SK-N-SH (cell line): ENCODE results near the gene DLG3. TPM values are rescaled to one million over a fixed set of nuclear protein-coding genes. Genes with fewer than 3 reads are reported as not detected.

Source experiments
- CTCF ChIA-PET: fragments of 300-600, 350-600 bp; formaldehyde crosslinking; extraction: SDS; loops from one replicate; lab custom pipeline; 2021; lab: Yijun Ruan, JAX
- POLR2A ChIA-PET: fragments of 350-600 bp; sonication (Branson Sonifier 250); formaldehyde crosslinking; extraction: SDS; loops from one replicate; lab custom pipeline; 2020; ENCODE audit warnings: antibody characterized with exemption, inconsistent platforms; lab: Yijun Ruan, JAX
- DNase-seq: peaks from one replicate; pipeline ENCODE4 v3.0.0; 2012
- H2AFZ ChIP-seq: fragments of 200-600 bp; sonication (generic); 2 replicates; pipeline ENCODE4 v1.8.1; 2016; ENCODE audit warnings: antibody characterized with exemption, mild to moderate bottlenecking, low read depth
- H3F3A ChIP-seq: fragments of 200-600 bp; sonication (generic); replicated peaks from 2 replicates; pipeline ENCODE3; 2016; ENCODE audit warnings: antibody characterized with exemption, mild to moderate bottlenecking; ENCODE audit not compliant: insufficient read depth
- H3K27ac ChIP-seq, 2 experiments: fragments of 200-500 bp in 1 of 2; fragments of 200-600 bp in 1 of 2; sonication (Bioruptor generic) in 1 of 2; sonication (generic), shearing (Covaris generic) in 1 of 2; 2 replicates each; pipeline versions ENCODE4 v1.5.1 to v1.6.1; 2014 to 2016; ENCODE audit warnings: low read depth in 2 of 2, inconsistent platforms in 1 of 2, low read length in 1 of 2, mild to moderate bottlenecking in 1 of 2, mixed read lengths in 1 of 2
- H3K27me3 ChIP-seq: fragments of 200-600 bp; sonication (generic), shearing (Covaris generic); 2 replicates; pipeline ENCODE4 v1.6.1; 2016; ENCODE audit warnings: mixed run types; ENCODE audit not compliant: insufficient read depth
- H3K36me3 ChIP-seq, 2 experiments: fragments of 200-500 bp in 1 of 2; fragments of 200-600 bp in 1 of 2; sonication (Bioruptor generic) in 1 of 2; sonication (generic) in 1 of 2; replicated peaks in 1 of 2; 2 replicates each; pipeline versions ENCODE3 to v1.5.1; 2014 to 2016; ENCODE audit warnings: low read length in 1 of 2, mild to moderate bottlenecking in 1 of 2; ENCODE audit not compliant: insufficient read depth in 2 of 2, control insufficient read depth in 1 of 2
- H3K4me1 ChIP-seq, 2 experiments: fragments of 200-500 bp in 1 of 2; fragments of 200-600 bp in 1 of 2; sonication (Bioruptor generic) in 1 of 2; sonication (generic), shearing (Covaris generic) in 1 of 2; 2 replicates each; pipeline versions ENCODE4 v1.5.1 to v1.6.1; 2014 to 2016; ENCODE audit warnings: low read depth in 1 of 2, low read length in 1 of 2, mixed run types in 1 of 2; ENCODE audit not compliant: insufficient read depth in 2 of 2, control insufficient read depth in 1 of 2
- H3K4me2 ChIP-seq: fragments of 200-600 bp; sonication (generic), shearing (Covaris generic); 2 replicates; pipeline ENCODE4 v1.6.1; 2017; ENCODE audit warnings: mixed run types
- H3K4me3 ChIP-seq, 2 experiments: fragments of 200-500 bp in 1 of 2; fragments of 200-600 bp in 1 of 2; sonication (Bioruptor generic) in 1 of 2; sonication (generic), shearing (Covaris generic) in 1 of 2; 2 replicates each; pipeline versions ENCODE4 v1.5.1 to v1.8.1; 2014 to 2016; ENCODE audit warnings: low read depth in 2 of 2, inconsistent platforms in 1 of 2, low read length in 1 of 2, mild to moderate bottlenecking in 1 of 2, mixed read lengths in 1 of 2, moderate library complexity in 1 of 2
- H3K79me2 ChIP-seq: fragments of 200-600 bp; sonication (generic); 2 replicates; pipeline ENCODE4 v1.8.1; 2017; ENCODE audit warnings: mild to moderate bottlenecking; ENCODE audit not compliant: insufficient read depth
- H3K9ac ChIP-seq: fragments of 200-600 bp; sonication (generic); 2 replicates; pipeline ENCODE4 v1.6.1; 2017; ENCODE audit warnings: mixed run types
- H3K9me2 ChIP-seq: fragments of 200-600 bp; sonication (generic); 2 replicates; pipeline ENCODE4 v1.6.1; 2017; ENCODE audit warnings: mixed run types
- H3K9me3 ChIP-seq: fragments of 200-600 bp; sonication (generic); 2 replicates; pipeline ENCODE4 v1.6.1; 2017; ENCODE audit warnings: mixed run types, mild to moderate bottlenecking, moderate library complexity
- H4K20me1 ChIP-seq: fragments of 200-600 bp; sonication (generic); 2 replicates; pipeline ENCODE4 v1.6.1; 2017; ENCODE audit warnings: mild to moderate bottlenecking, mixed run types; ENCODE audit not compliant: insufficient read depth
- FOSL2 ChIP-seq: IDR thresholded peaks from 2 replicates; pipeline ENCODE4 v1.4.0; 2012; ENCODE audit warnings: low read depth, mild to moderate bottlenecking, moderate library complexity, borderline replicate concordance
- GABPA ChIP-seq: IDR thresholded peaks from 2 replicates; pipeline ENCODE4 v1.4.0; 2012; ENCODE audit warnings: low read depth, mild to moderate bottlenecking
- POLR2AphosphoS5 ChIP-seq: IDR thresholded peaks from 2 replicates; pipeline ENCODE4 v1.6.1; 2012; ENCODE audit warnings: low read depth, low read length
- RCOR1 ChIP-seq: fragments of 150-350 bp; IDR thresholded peaks from 2 replicates; pipeline ENCODE4 v1.6.1; 2017; ENCODE audit warnings: antibody characterized with exemption, low read length
- RFX5 ChIP-seq: IDR thresholded peaks from 2 replicates; pipeline ENCODE4 v1.6.1; 2012; ENCODE audit warnings: mild to moderate bottlenecking, improper control_type of control experiment, low read length
- RXRA ChIP-seq: IDR thresholded peaks from 2 replicates; pipeline ENCODE4 v1.4.0; 2012; ENCODE audit warnings: low read depth, mild to moderate bottlenecking, borderline replicate concordance
- SIN3A ChIP-seq: IDR thresholded peaks from 2 replicates; pipeline ENCODE4 v1.6.1; 2012; ENCODE audit warnings: low read depth, mild to moderate bottlenecking, low read length, moderate library complexity, borderline replicate concordance
- SMC3 ChIP-seq: IDR thresholded peaks from 2 replicates; pipeline ENCODE4 v1.6.1; 2012; ENCODE audit warnings: low read depth, low read length, improper control_type of control experiment
- TAF1 ChIP-seq: IDR thresholded peaks from 2 replicates; pipeline ENCODE4 v1.6.1; 2012; ENCODE audit warnings: low read depth, mild to moderate bottlenecking, low read length, moderate library complexity, borderline replicate concordance
- TCF12 ChIP-seq: IDR thresholded peaks from 2 replicates; pipeline ENCODE4 v1.4.0; 2012
- TEAD4 ChIP-seq: IDR thresholded peaks from 2 replicates; pipeline ENCODE4 v1.4.0; 2012; ENCODE audit warnings: mild to moderate bottlenecking, borderline replicate concordance; ENCODE audit not compliant: insufficient read depth
- WGBS: methylation state at CpG from one replicate; pipeline ENCODE4 v1.1.6; 2017; ENCODE audit warnings: low lambda C conversion rate; 5-methylcytosine and 5-hydroxymethylcytosine counted together
- polyA plus RNA-seq, 3 experiments: library from polyadenylated mRNA; depleted of rRNA; stranded (reverse); fragments of >200 nt; gene quantifications; 2 replicates each; pipeline ENCODE4 v1.2.3, GENCODE V29; 2012
- TF ChIP-seq, protein P1 (sequence below): fragments of 150-350 bp; IDR thresholded peaks from 2 replicates; pipeline ENCODE4 v1.6.1; 2016; ENCODE audit warnings: mild to moderate bottlenecking, low read depth, low read length
- TF ChIP-seq, protein P2 (sequence below): IDR thresholded peaks from 2 replicates; pipeline ENCODE4; 2012
- TF ChIP-seq, protein P3 (sequence below): IDR thresholded peaks from 2 replicates; pipeline ENCODE4 v1.4.0; 2012; ENCODE audit warnings: low read depth, borderline replicate concordance
- TF ChIP-seq, protein P4 (sequence below): IDR thresholded peaks from 2 replicates; pipeline ENCODE4 v1.6.1; 2012; ENCODE audit warnings: mild to moderate bottlenecking, low read depth, low read length, moderate library complexity
- TF ChIP-seq, protein P5 (sequence below): fragments of 200-600 bp; sonication (generic); IDR thresholded peaks from 2 replicates; pipeline ENCODE4 v1.6.1; 2017; ENCODE audit warnings: antibody characterized with exemption, mild to moderate bottlenecking, moderate library complexity

The DLG3 gene
- polyA plus RNA-seq, 1 of the 3 experiments (the other 2 are of a cell fraction): 11.7 TPM

DNA sequence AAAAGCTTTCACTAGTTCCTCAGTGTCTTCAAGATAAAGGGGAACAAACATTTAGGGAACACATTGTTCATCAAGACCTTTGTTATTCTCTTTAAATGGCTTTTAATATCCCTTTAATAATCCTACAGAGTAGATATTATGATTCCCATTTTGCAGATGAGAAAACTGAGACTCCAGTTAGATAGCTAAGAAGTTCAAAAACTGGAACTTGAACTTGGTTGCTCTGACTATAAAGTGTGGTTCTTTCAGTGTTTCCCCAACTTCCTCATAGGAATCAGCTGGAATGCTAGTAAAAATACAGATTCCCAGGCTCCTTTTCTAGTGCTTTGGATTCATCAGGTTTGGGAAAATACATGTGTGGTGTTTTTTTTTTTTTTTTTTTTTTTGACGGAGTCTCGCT is 37.7 kb downstream of the DLG3 start (continued):
- TF ChIP-seq, protein P1, sequence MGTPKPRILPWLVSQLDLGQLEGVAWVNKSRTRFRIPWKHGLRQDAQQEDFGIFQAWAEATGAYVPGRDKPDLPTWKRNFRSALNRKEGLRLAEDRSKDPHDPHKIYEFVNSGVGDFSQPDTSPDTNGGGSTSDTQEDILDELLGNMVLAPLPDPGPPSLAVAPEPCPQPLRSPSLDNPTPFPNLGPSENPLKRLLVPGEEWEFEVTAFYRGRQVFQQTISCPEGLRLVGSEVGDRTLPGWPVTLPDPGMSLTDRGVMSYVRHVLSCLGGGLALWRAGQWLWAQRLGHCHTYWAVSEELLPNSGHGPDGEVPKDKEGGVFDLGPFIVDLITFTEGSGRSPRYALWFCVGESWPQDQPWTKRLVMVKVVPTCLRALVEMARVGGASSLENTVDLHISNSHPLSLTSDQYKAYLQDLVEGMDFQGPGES: no peak
- TF ChIP-seq TAF1 (no peak), FOSL2 (no peak)

DNA sequence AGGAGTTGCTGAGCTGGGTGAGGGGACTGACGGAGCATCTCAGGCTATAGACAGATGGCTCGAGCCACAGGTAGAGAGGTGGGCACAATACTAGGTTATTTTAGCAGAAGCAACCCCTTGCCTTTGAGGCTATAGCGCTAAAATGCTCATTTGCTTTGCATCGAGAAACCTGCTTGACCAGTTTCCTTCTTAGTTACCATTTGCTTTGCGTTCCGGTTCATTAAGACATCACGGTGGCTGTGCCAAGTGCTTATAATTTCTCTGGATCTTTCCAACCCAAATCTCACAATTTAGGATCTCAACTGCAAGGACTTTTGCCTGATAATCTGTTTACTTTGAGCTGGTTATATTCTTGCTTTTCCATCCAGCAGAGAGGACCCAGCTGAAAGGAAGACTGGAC is 40.8 kb downstream of the DLG3 start:
- no peaks in the 10 kb centered on the region for H3K9me2 ChIP-seq
- TF ChIP-seq TCF12 (no peak), SMC3 (no peak), TEAD4 (no peak), RXRA (no peak), SIN3A (no peak)
- TF ChIP-seq, protein P2, sequence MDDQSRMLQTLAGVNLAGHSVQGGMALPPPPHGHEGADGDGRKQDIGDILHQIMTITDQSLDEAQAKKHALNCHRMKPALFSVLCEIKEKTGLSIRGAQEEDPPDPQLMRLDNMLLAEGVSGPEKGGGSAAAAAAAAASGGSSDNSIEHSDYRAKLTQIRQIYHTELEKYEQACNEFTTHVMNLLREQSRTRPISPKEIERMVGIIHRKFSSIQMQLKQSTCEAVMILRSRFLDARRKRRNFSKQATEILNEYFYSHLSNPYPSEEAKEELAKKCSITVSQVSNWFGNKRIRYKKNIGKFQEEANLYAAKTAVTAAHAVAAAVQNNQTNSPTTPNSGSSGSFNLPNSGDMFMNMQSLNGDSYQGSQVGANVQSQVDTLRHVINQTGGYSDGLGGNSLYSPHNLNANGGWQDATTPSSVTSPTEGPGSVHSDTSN: no peak
- TF ChIP-seq, all 33 proteins: peak for 0
- ChIA-PET CTCF (no interaction called here), POLR2A (no interaction called here)
- Histone ChIP-seq H3K36me3 (peaks cover 0 to 6% of the 10 kb centered on the region in 2 experiments), H3K4me3 (no peak overlapping the region), H3K27me3 (no peaks in the 10 kb centered on the region), H4K20me1 (no peaks in the 10 kb centered on the region), H3K27ac (no peak overlapping the region), H3K79me2 (no peaks in the 10 kb centered on the region), H3K9ac (no peak overlapping the region), H3K4me1 (peaks cover 0 to 3% of the 10 kb centered on the region in 2 experiments; a peak in 3 of 4 replicates), H3K4me2 (no peak overlapping the region), H2AFZ (no peak overlapping the region), H3F3A (no peaks in the 10 kb centered on the region), H3K9me3 (no peaks in the 10 kb centered on the region)
- 31% methylated on average over 6 of the region's 7 CpGs for WGBS
- DNase-seq: no peak

DNA sequence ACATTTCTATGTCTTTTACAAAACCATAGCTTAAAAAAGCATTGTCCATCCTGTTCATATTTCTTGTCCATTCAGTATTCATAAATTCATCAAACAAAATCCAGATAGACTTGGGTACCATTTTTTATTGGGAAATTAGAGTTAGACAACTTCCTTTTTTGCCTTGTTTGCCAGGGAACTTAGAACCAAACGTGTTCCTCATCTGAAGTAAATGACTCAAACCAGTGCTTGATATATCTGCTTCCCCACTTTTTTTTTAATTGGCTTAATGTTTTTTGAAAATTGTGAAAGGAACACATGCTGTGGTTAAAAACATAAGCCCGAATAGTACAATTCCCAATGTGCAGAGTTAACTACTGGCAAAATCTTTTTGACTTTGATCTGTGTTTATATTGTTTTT is 44.2 kb downstream of the DLG3 start:
- POLR2A ChIA-PET: no interaction called here
- Histone ChIP-seq H3K4me2 (no peak overlapping the region), H3K27ac (no peak overlapping the region), H3K9me3 (no peaks in the 10 kb centered on the region), H3K9me2 (no peaks in the 10 kb centered on the region), H3K9ac (no peak overlapping the region), H3F3A (no peaks in the 10 kb centered on the region), H3K4me3 (no peak overlapping the region), H3K79me2 (no peaks in the 10 kb centered on the region), H4K20me1 (no peaks in the 10 kb centered on the region), H3K36me3 (peaks cover 0 to 15% of the 10 kb centered on the region in 2 experiments), H2AFZ (no peak overlapping the region), H3K4me1 (no peaks in the 10 kb centered on the region), H3K27me3 (no peaks in the 10 kb centered on the region)
- CTCF ChIA-PET: no interaction called here
- no peak for DNase-seq
- WGBS: 52% methylated on average over 2 of the region's 2 CpGs
- TF ChIP-seq, protein P3, sequence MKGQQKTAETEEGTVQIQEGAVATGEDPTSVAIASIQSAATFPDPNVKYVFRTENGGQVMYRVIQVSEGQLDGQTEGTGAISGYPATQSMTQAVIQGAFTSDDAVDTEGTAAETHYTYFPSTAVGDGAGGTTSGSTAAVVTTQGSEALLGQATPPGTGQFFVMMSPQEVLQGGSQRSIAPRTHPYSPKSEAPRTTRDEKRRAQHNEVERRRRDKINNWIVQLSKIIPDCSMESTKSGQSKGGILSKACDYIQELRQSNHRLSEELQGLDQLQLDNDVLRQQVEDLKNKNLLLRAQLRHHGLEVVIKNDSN: no peak
- TF ChIP-seq TCF12: no peak
- TF ChIP-seq RFX5: no peak
- no peak for TF ChIP-seq RCOR1
- no peak for TF ChIP-seq SMC3
- TF ChIP-seq, protein P2: no peak
- TF ChIP-seq, protein P4, sequence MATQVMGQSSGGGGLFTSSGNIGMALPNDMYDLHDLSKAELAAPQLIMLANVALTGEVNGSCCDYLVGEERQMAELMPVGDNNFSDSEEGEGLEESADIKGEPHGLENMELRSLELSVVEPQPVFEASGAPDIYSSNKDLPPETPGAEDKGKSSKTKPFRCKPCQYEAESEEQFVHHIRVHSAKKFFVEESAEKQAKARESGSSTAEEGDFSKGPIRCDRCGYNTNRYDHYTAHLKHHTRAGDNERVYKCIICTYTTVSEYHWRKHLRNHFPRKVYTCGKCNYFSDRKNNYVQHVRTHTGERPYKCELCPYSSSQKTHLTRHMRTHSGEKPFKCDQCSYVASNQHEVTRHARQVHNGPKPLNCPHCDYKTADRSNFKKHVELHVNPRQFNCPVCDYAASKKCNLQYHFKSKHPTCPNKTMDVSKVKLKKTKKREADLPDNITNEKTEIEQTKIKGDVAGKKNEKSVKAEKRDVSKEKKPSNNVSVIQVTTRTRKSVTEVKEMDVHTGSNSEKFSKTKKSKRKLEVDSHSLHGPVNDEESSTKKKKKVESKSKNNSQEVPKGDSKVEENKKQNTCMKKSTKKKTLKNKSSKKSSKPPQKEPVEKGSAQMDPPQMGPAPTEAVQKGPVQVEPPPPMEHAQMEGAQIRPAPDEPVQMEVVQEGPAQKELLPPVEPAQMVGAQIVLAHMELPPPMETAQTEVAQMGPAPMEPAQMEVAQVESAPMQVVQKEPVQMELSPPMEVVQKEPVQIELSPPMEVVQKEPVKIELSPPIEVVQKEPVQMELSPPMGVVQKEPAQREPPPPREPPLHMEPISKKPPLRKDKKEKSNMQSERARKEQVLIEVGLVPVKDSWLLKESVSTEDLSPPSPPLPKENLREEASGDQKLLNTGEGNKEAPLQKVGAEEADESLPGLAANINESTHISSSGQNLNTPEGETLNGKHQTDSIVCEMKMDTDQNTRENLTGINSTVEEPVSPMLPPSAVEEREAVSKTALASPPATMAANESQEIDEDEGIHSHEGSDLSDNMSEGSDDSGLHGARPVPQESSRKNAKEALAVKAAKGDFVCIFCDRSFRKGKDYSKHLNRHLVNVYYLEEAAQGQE: no peak
- TF ChIP-seq, protein P5, sequence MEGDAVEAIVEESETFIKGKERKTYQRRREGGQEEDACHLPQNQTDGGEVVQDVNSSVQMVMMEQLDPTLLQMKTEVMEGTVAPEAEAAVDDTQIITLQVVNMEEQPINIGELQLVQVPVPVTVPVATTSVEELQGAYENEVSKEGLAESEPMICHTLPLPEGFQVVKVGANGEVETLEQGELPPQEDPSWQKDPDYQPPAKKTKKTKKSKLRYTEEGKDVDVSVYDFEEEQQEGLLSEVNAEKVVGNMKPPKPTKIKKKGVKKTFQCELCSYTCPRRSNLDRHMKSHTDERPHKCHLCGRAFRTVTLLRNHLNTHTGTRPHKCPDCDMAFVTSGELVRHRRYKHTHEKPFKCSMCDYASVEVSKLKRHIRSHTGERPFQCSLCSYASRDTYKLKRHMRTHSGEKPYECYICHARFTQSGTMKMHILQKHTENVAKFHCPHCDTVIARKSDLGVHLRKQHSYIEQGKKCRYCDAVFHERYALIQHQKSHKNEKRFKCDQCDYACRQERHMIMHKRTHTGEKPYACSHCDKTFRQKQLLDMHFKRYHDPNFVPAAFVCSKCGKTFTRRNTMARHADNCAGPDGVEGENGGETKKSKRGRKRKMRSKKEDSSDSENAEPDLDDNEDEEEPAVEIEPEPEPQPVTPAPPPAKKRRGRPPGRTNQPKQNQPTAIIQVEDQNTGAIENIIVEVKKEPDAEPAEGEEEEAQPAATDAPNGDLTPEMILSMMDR: no peak
- no peak for TF ChIP-seq GABPA
- TF ChIP-seq POLR2AphosphoS5: no peak
